Measurements from ENCODE around the gene TBC1D22A.

The TBC1D22A gene

DNA sequence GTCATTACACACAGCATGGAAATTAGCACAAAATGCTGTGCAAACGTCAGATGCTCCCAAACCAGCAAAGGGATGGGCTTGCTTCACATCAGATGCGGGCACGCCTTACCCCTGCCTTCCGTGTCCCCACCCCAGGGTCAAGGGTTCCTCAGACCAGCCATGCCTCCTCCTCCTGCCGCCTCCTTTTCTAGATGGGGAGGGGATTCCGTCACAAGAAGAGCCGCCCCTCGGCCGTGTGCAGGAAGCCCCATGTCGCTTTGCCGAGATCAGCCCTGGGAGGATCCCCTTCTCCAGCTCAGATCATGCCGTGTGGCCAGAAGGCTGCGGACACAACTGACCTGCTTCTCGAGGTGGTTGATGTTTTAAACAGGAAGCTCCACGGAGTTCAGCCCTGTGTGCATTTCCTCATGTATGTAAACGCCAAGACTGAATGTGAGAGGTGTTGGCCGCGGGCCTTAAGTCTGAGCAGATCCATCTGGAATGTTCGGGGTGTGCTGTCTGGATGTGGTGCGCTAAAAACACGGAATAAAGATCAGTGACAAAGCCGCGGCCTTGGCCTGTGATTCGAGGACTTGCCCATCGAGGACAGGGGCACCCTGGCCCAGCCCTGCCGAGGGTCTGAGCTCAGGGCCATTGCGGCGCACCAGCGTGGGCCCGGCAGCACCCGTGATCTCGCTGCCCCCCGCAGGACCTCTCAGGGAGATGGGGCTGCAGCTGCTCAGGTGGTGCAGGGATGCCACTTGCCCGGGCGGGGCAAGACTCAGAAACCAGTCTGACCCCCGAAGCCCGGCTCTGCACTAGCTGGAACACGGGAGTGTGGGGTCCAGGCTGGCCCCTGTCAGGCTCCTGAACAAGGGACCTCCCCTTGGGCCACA, 412.9 kb downstream of the TBC1D22A start:
- no peak for DNase-seq
- H3K9me3 ChIP-seq (ENCODE audit: control insufficient read depth, low read length), result no peaks in the 10 kb centered on the region
- no peaks in the 10 kb centered on the region for H3K4me1 ChIP-seq (ENCODE audit: control insufficient read depth, insufficient read depth, low read length, poor library complexity, severe bottlenecking)
- H3K36me3 ChIP-seq (ENCODE audit: control insufficient read depth, insufficient read depth, low read length), result peaks cover 6% of the 10 kb centered on the region
- H3K27me3 ChIP-seq (replicated peaks; ENCODE audit: control insufficient read depth, insufficient read depth, low read length, poor library complexity, severe bottlenecking), result no peaks in the 10 kb centered on the region
- no peak overlapping the region for H3K27ac ChIP-seq (ENCODE audit: insufficient read depth, low read length, poor library complexity, severe bottlenecking)
- no peak overlapping the region for H3K4me3 ChIP-seq (ENCODE audit: insufficient read depth, low read depth, low read length, poor library complexity, severe bottlenecking)

DNA sequence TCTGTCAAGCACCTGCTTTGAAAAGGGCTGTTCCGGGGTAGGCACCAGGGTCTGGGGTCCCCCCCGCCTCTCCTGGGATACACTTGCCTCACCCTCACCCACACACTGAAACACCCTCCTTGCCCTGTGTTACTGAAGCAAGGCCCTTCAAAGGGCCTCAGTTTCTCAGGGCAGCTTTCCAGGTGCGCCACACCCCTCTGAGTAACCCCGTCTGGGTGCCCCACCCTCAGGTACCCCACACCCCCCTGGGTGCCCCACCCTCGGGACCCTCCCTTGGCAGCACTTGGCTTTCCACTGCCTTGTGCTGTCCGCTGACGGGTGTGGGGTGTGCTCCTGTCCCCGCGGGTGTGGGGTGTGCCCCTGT, 413.6 kb downstream of the TBC1D22A start:
- Histone ChIP-seq H3K27me3 (replicated peaks; ENCODE audit: control insufficient read depth, insufficient read depth, low read length, poor library complexity, severe bottlenecking) (no peaks in the 10 kb centered on the region), H3K4me1 (ENCODE audit: control insufficient read depth, insufficient read depth, low read length, poor library complexity, severe bottlenecking) (no peaks in the 10 kb centered on the region), H3K27ac (ENCODE audit: insufficient read depth, low read length, poor library complexity, severe bottlenecking) (no peak overlapping the region), H3K36me3 (ENCODE audit: control insufficient read depth, insufficient read depth, low read length) (peaks cover 6% of the 10 kb centered on the region), H3K9me3 (ENCODE audit: control insufficient read depth, low read length) (no peaks in the 10 kb centered on the region), H3K4me3 (ENCODE audit: insufficient read depth, low read depth, low read length, poor library complexity, severe bottlenecking) (no peak overlapping the region)
- no peak for DNase-seq

DNA sequence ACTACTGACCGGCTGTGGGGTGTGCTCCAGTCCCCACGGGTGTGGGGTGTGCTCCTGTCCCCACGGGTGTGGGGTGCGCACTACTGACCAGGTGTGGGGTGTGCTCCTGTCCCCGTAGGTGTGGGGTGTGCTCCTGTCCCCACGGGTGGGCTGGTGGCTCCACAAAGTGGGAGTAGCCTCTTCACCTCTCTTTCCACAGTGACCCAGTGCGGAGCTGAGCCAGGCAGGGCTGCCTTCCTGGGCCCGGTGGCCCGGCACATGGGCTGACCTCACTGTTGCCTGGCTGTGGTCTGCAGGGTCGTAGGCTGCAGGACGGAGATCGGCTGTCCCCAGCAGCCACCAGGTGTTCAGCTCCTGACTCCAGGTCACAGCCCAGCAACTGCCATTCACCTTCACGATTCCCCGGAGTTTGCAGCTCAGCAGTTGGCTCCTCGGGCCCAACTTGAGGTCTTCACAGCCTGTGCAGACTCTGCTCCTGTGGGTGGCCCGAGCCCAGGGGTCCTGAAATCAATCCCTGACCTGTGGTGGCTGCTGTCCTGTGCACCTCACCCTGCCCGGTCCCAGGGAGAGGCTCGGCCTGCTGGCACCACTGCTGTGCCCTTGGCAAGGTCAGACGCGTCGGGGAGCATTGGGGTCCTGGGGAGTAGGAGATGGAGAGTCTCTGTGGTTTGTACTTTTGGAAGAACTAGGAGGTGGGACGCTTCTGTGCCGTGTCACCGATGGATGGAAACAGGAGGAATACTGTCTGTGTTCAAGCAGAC, 414.3 kb downstream of the TBC1D22A start:
- no peaks in the 10 kb centered on the region for H3K27me3 ChIP-seq (replicated peaks; ENCODE audit: control insufficient read depth, insufficient read depth, low read length, poor library complexity, severe bottlenecking)

DNA sequence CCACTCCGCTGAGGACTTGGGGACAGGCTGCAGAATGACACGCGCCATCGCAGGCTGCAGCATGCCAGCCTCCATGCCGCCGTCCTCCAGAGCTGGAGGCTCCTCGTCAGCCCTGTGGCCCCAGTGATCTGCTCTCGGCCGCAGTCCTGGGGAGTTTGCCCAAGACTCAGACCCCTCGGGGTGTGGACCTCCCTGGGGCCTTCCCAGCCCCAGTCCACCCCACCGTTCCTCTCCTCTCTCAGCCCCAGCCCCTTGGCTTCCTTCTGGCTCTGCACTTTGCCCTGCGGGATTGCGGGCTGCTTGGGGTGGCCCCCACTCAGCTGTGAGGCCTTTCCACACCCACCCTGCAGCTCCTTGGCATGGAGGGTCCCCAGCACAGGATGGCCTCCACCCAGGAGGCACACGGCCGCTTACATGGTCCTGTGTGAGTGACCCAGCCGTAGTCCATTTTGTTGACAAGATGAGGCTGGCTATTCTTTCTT, 414.9 kb downstream of the TBC1D22A start:
- H3K4me1 ChIP-seq (ENCODE audit: control insufficient read depth, insufficient read depth, low read length, poor library complexity, severe bottlenecking), result no peaks in the 10 kb centered on the region
- no peak overlapping the region for H3K27ac ChIP-seq (ENCODE audit: insufficient read depth, low read length, poor library complexity, severe bottlenecking)
- H3K4me3 ChIP-seq (ENCODE audit: insufficient read depth, low read depth, low read length, poor library complexity, severe bottlenecking), result no peak overlapping the region
- H3K36me3 ChIP-seq (ENCODE audit: control insufficient read depth, insufficient read depth, low read length), result peaks cover 6% of the 10 kb centered on the region
- DNase-seq, result no peak
- H3K9me3 ChIP-seq (ENCODE audit: control insufficient read depth, low read length), result no peaks in the 10 kb centered on the region
- H3K27me3 ChIP-seq (replicated peaks; ENCODE audit: control insufficient read depth, insufficient read depth, low read length, poor library complexity, severe bottlenecking), result no peaks in the 10 kb centered on the region

More for the DNA sequence above, 414.3 kb downstream of the TBC1D22A start:
- H3K36me3 ChIP-seq (ENCODE audit: control insufficient read depth, insufficient read depth, low read length), result peaks cover 6% of the 10 kb centered on the region
- no peaks in the 10 kb centered on the region for H3K4me1 ChIP-seq (ENCODE audit: control insufficient read depth, insufficient read depth, low read length, poor library complexity, severe bottlenecking)
- no peak overlapping the region for H3K4me3 ChIP-seq (ENCODE audit: insufficient read depth, low read depth, low read length, poor library complexity, severe bottlenecking)
- DNase-seq, result no peak
- no peaks in the 10 kb centered on the region for H3K9me3 ChIP-seq (ENCODE audit: control insufficient read depth, low read length)
- H3K27ac ChIP-seq (ENCODE audit: insufficient read depth, low read length, poor library complexity, severe bottlenecking), result no peak overlapping the region

DNA sequence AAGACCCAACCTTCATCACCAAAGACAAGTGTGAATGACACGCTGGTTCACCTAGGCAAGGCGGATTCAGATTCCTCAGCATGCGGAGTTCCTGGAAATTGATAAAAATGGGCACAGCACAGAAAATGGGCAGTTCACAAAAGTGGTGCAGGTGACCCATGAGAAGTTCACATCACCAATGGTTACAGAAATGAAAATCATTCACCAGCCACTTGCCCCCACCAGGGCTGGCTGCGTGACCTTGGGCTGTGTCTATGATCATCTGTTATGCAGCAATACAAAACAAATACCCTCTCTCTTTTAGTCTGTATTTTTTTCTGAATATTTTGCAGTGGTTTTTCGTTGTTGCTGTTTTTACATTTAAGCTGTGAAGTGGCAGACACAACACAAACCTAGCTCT, 415.9 kb downstream of the TBC1D22A start:
- H3K9me3 ChIP-seq (ENCODE audit: control insufficient read depth, low read length), result no peaks in the 10 kb centered on the region
- no peak overlapping the region for H3K27ac ChIP-seq (ENCODE audit: insufficient read depth, low read length, poor library complexity, severe bottlenecking)
- no peaks in the 10 kb centered on the region for H3K27me3 ChIP-seq (replicated peaks; ENCODE audit: control insufficient read depth, insufficient read depth, low read length, poor library complexity, severe bottlenecking)
- H3K36me3 ChIP-seq (ENCODE audit: control insufficient read depth, insufficient read depth, low read length), result peaks cover 6% of the 10 kb centered on the region
- no peak overlapping the region for H3K4me3 ChIP-seq (ENCODE audit: insufficient read depth, low read depth, low read length, poor library complexity, severe bottlenecking)
- DNase-seq, result no peak
- H3K4me1 ChIP-seq (ENCODE audit: control insufficient read depth, insufficient read depth, low read length, poor library complexity, severe bottlenecking), result no peaks in the 10 kb centered on the region

DNA sequence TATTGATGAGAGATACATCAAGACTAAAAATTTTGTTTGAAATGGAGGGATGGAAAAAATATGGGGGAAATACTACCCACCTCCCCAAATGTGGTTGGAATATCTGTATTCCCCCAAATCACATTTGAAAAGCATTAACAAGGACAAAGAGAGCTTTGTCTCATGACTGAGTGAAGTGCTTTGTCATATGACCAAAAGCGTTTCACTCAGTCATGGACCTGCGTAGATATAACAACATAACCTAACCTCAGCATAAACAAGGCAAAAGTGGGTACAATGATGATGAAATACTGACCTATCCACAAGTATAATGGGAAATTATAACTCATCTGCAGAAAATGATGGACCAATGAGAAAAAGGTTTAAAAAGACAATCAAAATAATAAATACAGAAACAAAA, 418.3 kb downstream of the TBC1D22A start:
- no peak overlapping the region for H3K27ac ChIP-seq (ENCODE audit: insufficient read depth, low read length, poor library complexity, severe bottlenecking)
- DNase-seq, result no peak
- no peaks in the 10 kb centered on the region for H3K36me3 ChIP-seq (ENCODE audit: control insufficient read depth, insufficient read depth, low read length)
- H3K9me3 ChIP-seq (ENCODE audit: control insufficient read depth, low read length), result no peaks in the 10 kb centered on the region
- no peaks in the 10 kb centered on the region for H3K4me1 ChIP-seq (ENCODE audit: control insufficient read depth, insufficient read depth, low read length, poor library complexity, severe bottlenecking)
- no peak overlapping the region for H3K4me3 ChIP-seq (ENCODE audit: insufficient read depth, low read depth, low read length, poor library complexity, severe bottlenecking)
- no peaks in the 10 kb centered on the region for H3K27me3 ChIP-seq (replicated peaks; ENCODE audit: control insufficient read depth, insufficient read depth, low read length, poor library complexity, severe bottlenecking)

DNA sequence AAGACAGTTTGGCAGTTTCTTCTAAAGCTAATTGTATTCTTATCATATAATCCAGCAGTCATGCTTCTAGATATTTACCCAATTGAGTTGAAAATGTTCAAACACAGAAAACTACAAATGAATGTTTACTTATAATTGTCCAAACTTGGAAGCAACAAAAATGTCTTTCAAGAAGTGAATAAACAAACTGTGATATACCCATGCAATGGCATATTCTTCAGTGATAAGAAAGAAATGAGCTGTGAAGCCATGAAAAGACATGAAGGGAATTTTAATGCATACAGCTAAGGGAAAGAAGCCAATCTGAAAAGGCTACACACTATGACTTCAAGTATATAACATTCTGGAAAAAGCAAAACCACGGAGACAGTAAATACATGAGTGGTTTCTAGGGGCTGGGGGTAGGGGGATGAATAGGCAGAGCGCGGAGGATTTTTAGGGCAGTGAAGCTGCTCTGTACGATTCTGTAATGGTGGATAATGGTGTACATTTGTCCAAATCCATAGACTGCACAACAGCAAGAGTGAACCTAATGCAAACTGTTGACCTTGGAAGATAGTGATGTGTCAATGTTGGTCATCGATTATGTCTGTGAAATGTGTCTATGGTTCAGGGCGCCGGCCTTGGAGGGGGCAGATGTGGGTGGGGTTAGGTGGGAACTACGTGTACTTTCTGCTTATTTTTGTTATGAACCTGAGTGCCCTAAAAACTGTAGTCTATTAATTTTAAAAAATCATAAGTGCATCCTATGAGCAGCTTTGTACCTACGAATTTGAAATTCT, 424.9 kb downstream of the TBC1D22A start:
- DNase-seq, result no peak
- no peaks in the 10 kb centered on the region for H3K9me3 ChIP-seq (ENCODE audit: control insufficient read depth, low read length)
- no peaks in the 10 kb centered on the region for H3K36me3 ChIP-seq (ENCODE audit: control insufficient read depth, insufficient read depth, low read length)
- H3K27me3 ChIP-seq (replicated peaks; ENCODE audit: control insufficient read depth, insufficient read depth, low read length, poor library complexity, severe bottlenecking), result no peaks in the 10 kb centered on the region
- H3K4me1 ChIP-seq (ENCODE audit: control insufficient read depth, insufficient read depth, low read length, poor library complexity, severe bottlenecking), result no peaks in the 10 kb centered on the region
- no peak overlapping the region for H3K4me3 ChIP-seq (ENCODE audit: insufficient read depth, low read depth, low read length, poor library complexity, severe bottlenecking)
- no peak overlapping the region for H3K27ac ChIP-seq (ENCODE audit: insufficient read depth, low read length, poor library complexity, severe bottlenecking)

DNA sequence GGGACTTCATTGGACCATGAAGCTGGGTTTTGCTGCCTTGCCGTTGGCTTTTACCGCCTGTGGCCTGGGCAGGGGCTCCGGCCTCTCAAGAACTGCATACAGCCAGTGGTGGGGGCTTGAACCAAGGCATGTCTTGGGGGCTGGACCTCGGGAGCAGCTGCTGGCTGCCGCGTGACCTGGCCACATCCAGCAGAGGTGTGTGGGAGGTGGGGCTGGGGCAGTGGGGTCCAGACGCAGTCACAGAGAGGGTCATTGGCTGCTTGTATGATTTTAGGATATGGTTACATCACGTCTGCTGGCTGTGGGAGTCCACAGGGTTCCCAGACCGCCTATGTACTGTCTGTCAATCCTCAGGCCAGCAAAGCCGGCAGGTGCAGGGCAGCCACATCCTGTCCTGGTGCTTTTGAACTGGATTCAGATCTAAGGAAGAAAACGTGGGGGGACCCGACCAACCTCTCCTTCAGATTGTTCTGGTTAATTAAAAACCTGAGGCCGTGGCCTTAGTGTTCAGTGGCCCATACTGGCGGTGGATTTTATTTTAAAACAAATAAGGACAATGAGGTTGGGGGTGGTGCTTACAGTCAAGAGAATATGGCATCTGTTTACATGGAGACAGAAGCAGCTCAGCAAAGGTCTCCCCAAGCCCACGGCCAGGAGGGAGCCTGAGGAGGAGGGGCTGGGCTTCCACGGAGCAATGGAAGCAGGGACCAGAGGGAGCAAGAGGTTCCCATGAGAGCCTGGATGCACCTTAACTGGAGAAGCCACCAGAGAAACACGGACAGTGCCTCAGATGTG, 426.0 kb downstream of the TBC1D22A start:
- H3K9me3 ChIP-seq (ENCODE audit: control insufficient read depth, low read length), result no peaks in the 10 kb centered on the region
- H3K27ac ChIP-seq (ENCODE audit: insufficient read depth, low read length, poor library complexity, severe bottlenecking), result no peak overlapping the region
- H3K4me3 ChIP-seq (ENCODE audit: insufficient read depth, low read depth, low read length, poor library complexity, severe bottlenecking), result no peak overlapping the region
- H3K4me1 ChIP-seq (ENCODE audit: control insufficient read depth, insufficient read depth, low read length, poor library complexity, severe bottlenecking), result no peaks in the 10 kb centered on the region
- no peaks in the 10 kb centered on the region for H3K27me3 ChIP-seq (replicated peaks; ENCODE audit: control insufficient read depth, insufficient read depth, low read length, poor library complexity, severe bottlenecking)
- no peak for DNase-seq
- no peaks in the 10 kb centered on the region for H3K36me3 ChIP-seq (ENCODE audit: control insufficient read depth, insufficient read depth, low read length)

DNA sequence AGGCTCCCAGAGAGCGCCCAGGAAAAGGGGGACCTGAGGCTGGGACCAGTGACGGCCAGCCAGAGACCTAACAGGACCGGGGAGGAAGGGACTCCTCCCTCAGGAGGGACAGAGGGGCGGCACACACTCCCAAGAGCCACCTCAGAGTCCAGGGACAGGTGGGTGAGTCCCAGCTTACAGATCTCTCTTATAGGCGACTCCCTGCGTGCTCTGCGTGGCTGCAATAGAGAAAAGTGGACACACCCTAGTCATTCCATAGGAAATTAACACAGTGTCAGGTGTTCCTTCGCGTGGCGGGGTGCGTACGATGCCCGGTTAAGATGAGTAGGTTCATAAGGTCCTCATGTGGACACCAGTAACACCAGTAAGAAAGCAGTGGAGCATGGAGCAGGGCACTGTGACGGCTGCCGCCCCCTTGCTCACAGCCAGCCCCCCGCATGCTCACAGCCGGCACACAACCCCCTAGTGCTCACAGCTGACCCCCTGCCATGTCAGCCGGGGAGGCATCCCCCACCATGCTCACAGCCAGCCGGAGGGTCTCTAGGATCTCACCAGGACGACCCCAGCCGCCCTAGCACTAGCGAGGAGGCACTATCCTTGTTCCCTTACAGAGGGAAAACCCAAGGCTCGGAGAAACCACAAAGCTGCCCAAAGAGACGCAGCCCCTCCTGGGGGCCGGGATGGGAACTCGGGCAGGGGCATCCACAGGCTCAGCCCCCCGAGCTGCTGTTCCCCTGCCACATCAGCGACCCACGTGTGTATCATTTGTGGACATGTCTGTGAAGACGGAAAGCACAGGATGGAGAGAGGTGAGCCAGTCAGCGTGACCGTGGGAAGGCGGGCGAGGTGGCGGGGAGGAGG, 426.8 kb downstream of the TBC1D22A start:
- Histone ChIP-seq H3K4me1 (ENCODE audit: control insufficient read depth, insufficient read depth, low read length, poor library complexity, severe bottlenecking) (no peaks in the 10 kb centered on the region), H3K27ac (ENCODE audit: insufficient read depth, low read length, poor library complexity, severe bottlenecking) (no peak overlapping the region), H3K27me3 (replicated peaks; ENCODE audit: control insufficient read depth, insufficient read depth, low read length, poor library complexity, severe bottlenecking) (no peaks in the 10 kb centered on the region), H3K36me3 (ENCODE audit: control insufficient read depth, insufficient read depth, low read length) (no peaks in the 10 kb centered on the region), H3K4me3 (ENCODE audit: insufficient read depth, low read depth, low read length, poor library complexity, severe bottlenecking) (no peak overlapping the region), H3K9me3 (ENCODE audit: control insufficient read depth, low read length) (no peaks in the 10 kb centered on the region)
- no peak for DNase-seq

All from effector memory CD4-positive, alpha-beta T cell (primary cell).